ENCODE results near the gene ZNF606. TPM values are rescaled to one million over a fixed set of nuclear protein-coding genes. Genes with fewer than 3 reads are reported as not detected.

Gene ZNF606
- polyA plus RNA-seq (2014; cell fraction: cytosol; rRNA removed), result 8.3 and 10.2 TPM in 2 replicates
- polyA plus RNA-seq (2014; cell fraction: nucleus; rRNA removed), result 29.1 and 40.2 TPM in 2 replicates

DNA sequence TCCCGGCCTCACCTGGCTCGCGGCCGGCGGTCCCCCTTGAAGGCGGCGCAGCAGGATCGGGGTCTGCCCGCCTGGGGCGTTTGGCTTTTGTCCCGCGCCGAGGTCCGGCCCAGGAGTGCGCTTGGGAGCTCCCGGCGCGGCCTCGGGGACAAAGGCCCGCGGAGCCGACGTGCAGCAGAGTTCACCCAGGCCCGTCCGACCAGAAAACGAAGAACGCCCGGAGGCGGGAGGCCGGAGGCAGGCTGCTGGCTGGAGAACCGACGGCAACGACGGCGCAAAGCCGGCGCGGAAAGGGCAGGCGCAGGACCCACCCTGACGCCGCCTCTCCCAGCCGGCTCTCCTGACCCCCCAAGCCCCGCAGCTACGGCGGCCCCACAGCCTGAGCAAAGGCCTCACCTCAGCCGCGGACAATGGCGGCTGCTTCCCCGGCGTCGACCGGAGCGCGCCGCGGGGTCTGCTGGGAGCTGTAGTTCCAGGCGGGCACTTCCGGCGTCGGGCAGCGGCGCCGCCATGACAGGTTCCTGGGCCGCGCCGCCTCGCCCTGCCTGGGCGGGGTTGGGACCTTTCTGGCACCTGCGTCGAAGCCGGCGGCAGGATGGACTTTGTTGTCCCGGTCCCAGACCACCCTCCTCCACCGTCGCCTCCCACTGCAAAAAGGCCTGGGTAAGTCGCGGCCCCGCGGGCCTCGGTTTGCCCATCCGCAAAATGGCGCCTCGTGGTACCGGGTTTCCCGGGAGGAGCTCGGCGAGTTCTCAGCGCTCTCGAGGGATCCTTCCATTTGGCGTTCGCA lies at the start of gene ZNF606:
Gene ZNF606, minus strand, starts transcription at position 437 of the 790 bp plus-strand sequence. CDS start 1,501 bp downstream, outside the sequence.
- DNase-seq (ENCODE audit: low spot score), result peak; percentile 72

DNA sequence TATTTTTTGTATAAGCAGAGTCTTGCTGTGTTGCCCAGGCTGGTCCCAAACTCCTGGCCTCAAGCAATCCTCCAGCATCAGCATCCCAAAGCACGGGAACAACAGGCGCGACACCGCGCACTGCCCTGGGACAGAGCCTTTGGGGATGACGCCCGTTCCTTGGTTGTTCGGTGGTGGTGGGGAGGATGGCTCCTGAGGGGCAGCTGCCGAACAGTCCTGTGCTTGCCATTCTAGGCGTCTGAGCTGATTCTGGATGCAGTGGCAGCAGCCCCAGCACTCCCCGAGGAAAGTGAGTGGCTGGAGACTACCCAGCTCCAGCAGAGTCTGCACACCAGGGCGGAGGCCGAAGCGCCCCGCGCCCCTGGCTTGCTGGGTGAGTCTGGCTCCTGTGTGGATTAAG lies 49.6 kb upstream of the ZNF606 start:
- DNase-seq (ENCODE audit: low spot score), result no peak

DNA sequence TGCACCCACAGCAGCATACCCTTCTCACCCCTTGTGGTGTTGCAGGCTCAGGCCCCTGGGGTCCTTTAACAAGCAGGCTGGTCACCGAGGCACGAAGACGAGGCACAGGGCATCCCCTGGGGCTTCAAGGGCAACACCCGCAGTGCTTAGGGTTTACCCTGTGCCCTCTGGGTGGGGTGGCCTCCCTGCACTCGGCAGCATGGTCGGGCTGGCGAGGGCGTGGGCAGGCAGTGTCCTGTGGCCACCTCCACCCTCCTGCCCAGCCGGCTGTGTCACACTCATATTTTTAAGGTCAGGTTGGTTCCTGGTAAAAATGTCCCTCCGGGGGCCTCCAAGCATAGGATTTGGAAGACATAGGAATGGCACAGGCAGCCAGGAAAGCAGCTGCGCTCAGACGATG lies 45.1 kb upstream of the ZNF606 start:
- no peak for DNase-seq (ENCODE audit: low spot score)

DNA sequence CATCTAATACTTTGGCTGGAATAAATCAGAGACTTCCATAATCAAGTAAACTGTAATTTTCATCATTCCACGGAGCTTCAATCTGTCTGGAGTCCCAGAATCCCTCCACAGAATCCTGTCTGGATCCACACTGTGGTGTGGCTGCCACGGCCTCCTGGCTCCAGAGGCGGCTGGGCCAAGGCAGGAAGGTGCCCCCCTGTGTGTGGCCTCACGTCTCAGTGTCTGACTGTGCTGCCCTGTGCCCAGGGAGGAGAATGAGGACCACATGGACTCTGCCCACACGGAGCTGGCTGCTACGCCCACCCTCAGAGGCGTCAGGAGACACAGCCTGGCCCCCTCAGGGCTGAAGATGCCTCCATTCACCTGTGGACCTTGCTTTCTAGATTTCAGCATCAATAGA lies 44.2 kb upstream of the ZNF606 start:
- no peak for DNase-seq (ENCODE audit: low spot score)

DNA sequence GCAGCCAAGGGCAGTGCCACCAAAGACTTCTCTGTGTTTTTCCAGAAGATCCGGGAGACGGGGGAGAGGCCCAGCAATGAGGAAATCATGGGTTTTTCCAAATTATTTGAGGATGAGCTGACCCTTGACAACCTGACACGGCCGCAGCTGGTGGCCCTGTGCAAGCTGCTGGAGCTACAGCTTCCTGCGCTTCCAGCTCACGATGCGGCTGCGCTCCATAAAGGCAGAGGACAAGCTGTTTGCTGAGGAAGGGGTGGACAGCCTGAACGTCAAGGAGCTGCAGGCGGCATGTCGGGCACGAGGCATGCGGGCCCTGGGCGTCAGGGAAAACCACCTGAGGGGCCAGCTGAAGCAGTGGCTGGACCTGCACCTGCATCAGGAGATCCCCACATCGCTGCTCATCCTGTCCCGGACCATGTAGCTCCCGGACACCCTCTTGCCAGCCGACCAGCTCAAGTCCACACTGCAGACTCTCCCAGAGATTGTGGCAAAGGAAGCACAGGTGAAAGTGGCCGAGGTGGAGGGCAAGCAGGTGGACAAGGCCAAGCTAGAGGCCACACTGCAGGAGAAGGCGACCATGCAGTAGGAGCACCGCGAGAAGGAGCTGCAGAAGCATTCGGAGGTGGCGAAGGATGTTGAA lies 42.9 kb upstream of the ZNF606 start:
- DNase-seq (ENCODE audit: low spot score), result no peak

DNA sequence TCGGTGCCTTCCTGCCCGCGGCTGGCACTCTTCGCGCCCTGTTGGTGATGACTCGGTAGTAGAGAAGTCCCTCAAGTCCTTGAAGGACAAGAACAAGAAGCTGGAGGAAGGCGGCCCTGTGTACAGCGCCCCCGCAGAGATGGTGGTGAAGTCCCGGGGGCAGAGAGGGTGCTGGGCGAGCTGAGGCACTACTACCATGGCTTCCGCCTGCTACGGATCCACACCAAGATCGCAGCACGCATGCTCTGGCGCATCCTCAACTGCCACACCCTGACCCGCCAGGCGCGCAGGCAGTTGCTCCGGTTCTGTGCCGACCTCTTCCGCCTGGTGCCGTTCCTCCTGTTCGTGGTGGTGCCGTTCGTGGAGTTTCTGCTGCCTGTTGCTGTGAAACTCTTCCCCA lies 42.3 kb upstream of the ZNF606 start:
- no peak for DNase-seq (ENCODE audit: low spot score)

DNA sequence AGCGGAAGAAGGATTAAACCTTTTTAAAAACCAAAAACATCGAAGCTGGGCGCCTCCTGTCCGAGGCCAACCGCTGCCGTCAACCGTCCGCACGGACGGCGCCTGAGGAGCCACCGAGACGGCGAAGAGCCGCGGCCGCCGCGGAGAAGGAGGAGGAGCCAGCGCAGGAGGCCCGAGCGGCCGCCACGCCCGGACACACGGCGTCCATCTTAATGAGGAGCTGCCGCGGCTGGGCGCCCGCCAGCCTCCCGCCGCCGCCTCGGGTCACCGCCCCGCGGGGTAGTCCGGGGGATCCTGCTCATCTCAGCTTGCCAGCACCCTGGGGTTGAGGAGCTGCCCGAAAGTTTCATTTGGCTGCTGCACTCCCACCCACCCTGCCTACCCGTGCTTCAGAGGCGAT lies 41.8 kb upstream of the ZNF606 start:
- DNase-seq (ENCODE audit: low spot score), result no peak

DNA sequence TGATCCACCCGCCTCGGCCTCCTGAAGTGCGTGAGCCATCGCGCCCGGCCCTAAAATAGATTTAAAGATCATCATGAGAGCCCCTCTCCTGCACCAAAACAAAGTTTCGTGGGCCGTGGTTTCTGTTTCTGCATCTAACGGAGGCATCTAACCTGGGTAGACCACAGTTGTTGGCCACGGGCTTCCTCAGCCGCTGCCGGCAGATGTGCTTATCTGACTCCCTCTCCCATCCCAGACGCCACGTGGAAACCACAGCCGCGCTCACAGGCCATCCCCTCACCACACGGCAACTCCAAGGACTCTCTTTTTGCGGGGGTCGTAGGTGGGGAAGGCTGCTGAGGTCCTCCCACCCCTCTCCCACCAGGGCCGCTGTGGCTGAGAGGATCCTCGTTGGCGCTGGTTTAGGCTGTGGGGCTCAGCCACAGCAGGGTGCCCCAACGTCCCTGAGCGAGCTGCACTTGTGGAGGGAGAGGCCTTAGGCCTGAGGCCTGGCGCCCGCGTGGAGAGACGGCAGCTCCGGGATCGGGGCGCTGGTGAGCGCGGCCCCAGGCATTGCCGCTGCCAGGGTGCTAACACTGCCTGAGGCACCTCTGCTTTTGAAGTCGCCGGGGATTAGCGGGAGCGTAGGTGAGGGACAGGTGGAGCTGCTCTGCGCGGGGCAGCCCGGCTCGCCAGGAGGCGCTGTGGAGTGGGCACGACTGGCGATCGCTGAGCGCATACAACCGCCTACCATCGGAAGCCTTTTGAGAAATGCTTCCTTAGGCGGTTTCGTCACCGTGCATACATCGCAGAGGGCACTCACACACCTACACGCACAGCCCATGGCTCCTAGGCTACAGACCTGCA lies 40.1 kb upstream of the ZNF606 start:
- no peak for DNase-seq (ENCODE audit: low spot score)

DNA sequence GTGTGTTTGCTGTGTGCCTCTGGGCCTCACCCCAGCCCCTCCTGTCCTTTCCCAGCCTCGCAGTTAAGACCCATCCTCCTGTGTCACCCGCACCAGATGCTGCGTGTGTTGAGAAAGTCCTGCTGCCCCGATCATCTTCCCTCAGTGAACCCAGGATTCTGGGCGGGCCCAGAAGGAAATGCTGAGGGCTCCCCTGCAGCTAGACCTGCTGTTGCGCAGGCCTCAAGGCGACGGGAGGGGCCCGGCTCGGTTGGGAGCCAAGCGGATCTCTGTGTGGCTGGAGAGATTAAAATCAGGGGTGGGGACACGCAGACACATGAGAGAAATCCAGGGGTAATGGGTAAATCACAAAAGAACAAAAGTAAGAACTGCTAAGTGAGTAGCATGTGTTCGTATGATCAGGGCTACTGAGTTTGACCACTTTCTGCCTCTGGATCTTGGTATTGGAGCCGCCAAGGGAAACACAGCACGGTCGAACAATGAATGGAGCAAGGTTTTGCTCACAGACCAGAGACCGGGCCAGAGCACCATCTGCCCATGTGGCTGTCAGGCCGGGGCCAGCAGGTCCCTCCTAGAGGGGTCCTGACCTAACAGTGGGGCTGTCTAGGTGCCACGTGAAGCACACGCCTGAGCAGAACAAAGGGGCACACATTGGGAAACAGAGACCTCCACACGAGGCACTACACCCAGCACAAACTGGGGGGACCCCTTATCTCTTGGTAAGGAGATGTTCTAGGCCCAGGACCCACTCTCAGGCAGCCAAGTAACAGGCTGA lies 38.3 kb upstream of the ZNF606 start:
- DNase-seq (ENCODE audit: low spot score), result no peak

DNA sequence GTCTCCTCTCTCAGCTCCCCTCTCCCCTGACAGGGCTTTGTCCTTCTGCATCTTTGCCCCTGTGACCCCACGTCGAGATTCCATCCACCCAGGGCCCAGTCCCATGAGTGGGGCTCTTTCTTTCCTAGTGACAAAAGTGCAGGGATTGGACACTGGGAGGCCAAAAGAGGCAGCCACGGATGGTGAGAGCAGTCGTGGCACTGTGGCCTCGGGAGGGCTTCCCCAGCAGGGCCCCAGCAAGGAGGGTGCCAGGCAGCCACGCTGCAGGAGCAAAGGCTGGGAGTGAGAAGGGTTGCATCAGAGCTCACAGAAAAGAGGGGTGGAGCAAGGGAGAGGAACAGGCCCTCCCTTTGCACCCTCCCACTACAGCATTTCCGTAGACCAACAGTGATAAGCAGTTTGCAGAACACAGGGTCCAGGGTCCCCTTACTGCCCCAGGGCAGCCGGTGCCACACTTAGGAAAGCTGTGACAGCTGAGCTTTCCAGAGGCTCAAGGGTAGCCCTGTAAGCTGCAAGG lies 36.1 kb upstream of the ZNF606 start:
- DNase-seq (ENCODE audit: low spot score), result no peak

DNA sequence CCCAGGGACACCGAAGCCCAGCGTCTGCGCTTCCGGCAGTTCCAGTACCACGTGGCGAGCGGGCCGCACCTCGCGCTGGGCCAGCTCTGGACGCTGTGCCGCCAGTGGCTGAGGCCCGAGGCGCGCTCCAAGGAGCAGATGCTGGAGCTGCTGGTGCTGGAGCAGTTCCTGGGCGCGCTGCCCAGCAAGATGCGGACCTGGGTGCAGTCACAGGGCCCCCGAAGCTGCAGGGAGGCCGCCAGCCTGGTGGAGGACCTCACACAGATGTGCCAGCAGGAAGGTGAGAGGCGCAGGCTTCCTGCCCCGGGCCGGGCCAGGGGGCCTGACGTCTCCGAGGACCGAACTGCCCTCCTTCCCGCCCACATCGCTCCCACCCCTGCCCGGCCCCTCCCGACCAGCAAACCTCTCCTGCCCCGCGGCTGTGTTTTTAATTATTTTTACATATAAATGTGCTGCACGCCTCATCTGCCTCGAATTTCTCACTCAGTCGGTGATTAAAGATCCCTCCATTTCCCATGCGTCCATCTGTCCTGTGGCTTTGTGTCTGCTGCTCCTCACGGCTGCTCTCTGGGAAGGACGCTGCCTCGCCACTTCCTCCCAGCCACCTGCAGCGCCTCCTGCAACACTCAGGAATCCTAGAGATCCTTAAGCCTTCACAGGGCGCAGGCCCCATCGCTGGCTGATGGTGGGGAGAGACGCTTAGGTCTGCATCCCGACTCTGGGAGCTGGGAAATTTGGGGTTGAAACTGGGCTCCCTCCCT lies 35.5 kb upstream of the ZNF606 start:
- no peak for DNase-seq (ENCODE audit: low spot score)

DNA sequence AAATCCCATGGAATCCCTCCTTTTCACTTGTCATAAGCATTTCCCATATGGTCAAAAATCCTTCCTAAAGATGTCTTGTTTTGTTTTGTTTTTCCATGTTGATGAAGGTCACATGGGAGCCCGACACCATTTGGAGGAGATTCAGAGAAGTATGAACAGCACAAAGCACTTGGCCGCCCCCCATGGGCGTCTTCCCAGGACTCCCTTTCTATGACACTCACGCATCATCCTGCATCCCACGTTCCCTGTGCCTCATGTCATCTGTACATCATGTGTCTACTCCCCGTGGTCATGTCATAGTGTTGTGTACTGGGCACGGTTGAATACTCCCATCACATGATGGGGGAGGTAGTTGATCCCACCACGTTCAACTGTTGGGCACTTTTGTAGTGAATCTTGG lies 33.2 kb upstream of the ZNF606 start:
- DNase-seq (ENCODE audit: low spot score), result no peak

DNA sequence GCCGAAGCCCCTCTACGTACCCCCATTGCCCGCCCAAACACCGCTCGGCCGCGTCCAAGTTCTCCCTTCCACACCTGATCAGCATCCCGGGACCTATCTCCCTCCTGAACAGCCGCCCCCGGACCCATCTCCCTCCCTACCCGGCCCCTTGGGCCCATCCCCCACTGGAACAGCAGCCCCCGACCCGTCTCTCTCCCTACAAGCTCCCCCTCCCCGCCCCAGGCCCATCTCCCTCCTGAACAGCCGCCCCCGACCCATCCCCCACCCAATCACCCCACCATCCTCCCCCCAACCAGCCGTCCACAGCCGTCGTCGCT lies 31.8 kb upstream of the ZNF606 start:
- DNase-seq (ENCODE audit: low spot score), result no peak

DNA sequence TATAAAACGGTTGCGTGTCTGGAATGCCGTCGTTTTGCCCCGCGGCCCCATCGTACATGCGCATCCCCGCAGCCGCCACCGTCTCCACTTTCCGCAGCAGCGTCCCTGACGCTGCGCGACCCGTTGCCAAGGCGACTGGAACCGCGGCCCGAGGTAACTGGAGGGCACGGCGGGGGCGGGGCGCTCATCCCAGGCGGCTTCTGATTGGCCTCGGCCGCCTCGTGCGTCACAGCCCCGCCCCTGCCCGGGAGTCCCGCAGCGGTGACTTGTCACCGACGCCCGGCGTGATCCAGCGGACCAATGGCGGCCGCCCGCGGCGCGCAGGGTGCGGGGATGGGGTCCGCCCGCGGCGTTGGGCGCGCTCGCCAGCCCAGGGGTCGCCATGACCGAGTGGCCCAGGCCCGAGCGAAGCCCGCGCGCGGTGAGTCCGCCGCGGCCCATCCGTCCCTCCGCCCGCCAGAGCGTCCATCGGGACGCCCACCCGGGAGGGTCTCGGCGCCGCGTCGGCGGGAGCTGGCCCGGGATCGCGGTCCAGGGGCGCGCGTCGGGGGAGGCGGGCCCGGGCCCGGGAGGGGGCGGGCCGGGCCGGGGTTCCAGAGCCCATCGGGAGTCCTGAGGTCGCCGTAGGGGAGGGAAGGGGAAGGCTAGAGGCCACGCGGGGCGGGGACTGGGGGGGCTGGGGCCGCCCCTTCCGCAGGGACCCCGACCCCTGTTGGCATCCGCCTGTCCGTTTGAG lies 31.3 kb upstream of the ZNF606 start, which contains the start of gene ZSCAN1:
Gene ZSCAN1, plus strand, starts transcription at position 285 of the 736 bp plus-strand sequence. CDS start 3,812 bp downstream, outside the sequence.
- DNase-seq (ENCODE audit: low spot score), result peak; percentile 82

DNA sequence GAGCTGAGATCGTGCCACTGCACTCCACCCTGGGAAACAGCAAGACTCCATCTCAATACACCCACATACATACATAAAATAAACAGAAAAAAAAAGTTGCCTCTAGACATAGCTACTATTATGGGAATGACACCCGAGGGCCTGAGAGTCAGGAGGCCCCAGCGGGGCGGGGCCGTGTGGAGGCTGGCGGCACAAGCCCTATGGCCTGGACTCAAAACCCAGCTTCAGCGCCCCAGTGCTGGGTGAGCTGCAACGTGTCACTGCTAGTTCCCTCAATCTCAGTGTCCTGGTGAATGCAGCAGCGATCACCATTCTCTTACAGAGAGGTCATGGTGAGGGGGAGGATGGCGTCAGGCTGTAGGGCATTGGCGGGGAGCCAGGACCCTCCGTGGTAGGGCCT lies 22.0 kb upstream of the ZNF606 start:
- no peak for DNase-seq (ENCODE audit: low spot score)

DNA sequence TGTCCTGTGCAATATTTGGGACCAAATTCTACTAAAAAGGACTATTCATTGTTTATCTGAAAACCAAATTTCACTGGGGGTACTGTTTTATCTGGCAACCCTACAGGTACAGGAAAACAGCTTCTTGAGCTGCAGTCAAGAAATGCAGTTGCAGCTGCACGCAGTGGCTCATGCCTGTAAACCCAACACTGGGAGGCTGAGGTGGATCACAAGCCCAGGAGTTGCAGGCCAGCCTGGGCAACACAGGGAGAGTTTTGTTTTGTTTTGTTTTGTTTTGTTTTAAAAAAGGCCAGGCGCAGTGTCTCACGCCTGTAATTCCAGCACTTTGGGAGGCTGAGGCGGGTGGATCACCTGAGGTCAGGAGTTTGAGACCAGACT lies 19.7 kb upstream of the ZNF606 start:
- no peak for DNase-seq (ENCODE audit: low spot score)

DNA sequence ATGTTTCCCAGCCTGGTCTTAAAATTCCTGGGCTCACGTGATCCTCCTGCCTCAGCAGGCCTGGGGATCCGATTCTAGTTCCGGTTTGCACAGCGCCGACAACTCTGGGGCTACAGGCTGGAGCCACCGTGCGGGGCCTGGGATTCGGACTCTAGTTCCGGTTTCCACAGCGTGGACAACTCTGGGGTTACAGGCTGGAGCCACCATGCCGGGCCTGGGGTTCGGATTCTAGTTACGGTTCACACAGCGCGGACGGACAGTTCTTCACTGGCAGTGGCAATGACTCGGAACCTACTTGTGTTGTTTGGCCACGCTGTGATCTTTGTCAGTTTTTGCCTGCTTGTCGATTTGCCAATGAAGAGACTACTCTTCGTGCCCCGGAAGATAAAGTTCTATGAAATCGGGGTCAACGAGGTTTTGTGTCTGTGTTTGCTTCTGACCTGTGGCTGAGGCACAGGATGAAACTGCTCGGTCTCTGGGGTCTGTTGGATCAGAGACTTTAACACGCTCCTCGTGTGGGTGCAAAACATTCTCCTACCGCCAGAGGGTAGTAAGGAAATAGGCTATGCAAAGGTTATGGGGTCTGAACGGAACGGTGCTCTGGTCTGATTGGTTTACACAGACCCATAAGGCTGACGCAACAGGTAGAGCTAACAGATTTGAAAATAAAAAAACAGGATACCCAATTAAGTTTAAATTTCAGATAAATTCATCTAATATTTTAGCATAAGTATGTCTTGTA lies 19.1 kb upstream of the ZNF606 start:
- DNase-seq (ENCODE audit: low spot score), result peak; percentile 51

DNA sequence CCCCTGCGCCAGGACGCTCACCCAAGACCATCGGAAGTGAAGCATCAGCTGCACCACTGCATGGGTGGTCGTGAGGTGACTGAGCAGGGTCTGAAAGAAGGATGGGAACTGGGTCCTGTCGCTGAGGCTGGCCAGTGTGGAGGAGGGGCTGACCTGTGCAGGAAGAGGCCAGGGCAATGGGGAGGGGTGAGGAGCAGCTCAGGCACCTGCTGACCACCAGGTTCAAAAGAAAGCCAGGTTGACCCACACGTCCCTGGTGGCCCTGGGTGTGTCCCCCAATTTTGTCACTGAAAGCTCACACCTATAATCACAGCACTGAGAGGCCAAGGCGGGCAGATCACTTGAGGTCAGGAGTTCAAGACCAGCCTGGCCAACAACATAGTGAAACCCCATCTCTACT lies 17.5 kb upstream of the ZNF606 start:
- DNase-seq (ENCODE audit: low spot score), result no peak

DNA sequence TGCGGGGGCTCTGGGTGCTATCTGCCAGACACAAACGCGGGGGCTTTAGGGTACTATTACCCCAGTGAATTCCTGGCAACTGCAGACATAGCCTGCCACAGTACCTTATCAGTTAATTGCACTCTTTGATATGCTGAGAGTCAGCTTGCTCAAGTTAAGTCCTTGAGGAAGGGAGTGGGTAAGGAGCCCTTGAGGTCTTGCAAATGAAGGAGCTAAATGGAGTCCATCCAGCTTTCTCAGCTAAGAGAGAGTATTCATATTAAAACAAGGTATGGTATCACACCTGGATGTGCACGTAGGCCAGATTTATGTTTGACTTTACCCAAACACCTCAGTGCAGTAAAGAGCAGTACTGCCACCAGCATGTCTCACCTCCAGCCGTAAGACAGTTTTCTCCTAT lies 11.5 kb upstream of the ZNF606 start:
- DNase-seq (ENCODE audit: low spot score), result no peak

Data from SK-N-DZ (cell line).